HG03280 (cell line): ENCODE data around the gene CYP27A1.

Source experiments
- ATAC-seq: cut with Tn5 transposase; IDR thresholded peaks from one replicate; pipeline ENCODE4 v1.9.1; 2021; ENCODE audit warnings: mild to moderate bottlenecking, moderate library complexity; ENCODE audit not compliant: unreplicated experiment

CYP27A1 gene

GRCh38 chr2:218809515-218809914 is 27.6 kb downstream of the CYP27A1 start:
- ATAC-seq, result no peak

GRCh38 chr2:218810256-218810655 is 28.3 kb downstream of the CYP27A1 start:
- no peak for ATAC-seq

DNA sequence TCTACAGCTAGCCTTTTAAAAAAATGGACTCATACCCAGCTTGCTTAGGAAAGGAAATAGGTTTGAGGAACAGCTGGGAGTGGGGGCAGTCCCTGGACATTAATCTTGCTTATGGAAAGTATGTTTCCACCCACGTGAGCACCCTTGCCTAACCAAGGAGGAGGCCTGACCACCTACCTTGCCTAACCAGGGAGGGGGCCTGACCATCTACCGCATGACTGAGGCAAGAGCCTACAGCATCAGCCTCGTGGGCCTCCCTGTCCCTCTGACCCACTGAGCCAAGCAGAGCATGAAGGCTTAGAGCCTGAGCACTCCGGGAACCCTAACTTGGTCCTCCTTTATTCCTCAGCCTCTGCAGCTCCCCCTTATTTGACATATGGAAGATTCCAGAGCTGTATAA is 29.4 kb downstream of the CYP27A1 start:
- no peak for ATAC-seq

DNA sequence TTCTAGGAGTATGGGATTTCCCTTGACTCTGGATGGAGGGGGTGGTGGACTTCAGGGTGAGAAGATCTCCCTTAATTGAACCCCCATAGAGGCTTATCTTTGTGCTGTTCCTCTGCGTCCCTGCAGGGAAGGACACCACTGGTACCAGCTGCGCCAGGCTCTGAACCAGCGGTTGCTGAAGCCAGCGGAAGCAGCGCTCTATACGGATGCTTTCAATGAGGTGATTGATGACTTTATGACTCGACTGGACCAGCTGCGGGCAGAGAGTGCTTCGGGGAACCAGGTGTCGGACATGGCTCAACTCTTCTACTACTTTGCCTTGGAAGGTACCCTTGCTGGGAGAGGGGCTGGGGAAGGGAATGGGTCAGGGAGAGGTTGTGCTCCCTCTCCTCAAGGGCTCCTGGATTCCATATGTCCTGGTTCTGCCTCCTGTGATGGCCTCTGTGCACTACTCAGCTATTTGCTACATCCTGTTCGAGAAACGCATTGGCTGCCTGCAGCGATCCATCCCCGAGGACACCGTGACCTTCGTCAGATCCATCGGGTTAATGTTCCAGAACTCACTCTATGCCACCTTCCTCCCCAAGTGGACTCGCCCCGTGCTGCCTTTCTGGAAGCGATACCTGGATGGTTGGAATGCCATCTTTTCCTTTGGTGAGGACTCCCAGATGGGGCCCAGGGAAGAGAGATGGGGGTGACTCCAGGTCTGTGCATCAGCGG is 30.3 kb downstream of the CYP27A1 start:
- no peak for ATAC-seq

DNA sequence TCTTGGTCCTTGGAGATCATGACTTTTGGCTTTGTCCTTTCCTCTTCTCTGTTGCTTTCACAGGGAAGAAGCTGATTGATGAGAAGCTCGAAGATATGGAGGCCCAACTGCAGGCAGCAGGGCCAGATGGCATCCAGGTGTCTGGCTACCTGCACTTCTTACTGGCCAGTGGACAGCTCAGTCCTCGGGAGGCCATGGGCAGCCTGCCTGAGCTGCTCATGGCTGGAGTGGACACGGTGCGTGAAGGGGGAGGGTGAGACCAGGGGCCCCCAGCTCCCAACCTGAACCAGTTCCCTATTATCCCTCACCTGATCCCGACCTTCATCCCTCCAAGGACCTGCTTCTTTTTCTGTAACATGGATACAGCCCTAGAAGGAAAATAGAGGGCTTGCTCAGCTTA is 30.9 kb downstream of the CYP27A1 start:
- no peak for ATAC-seq

DNA sequence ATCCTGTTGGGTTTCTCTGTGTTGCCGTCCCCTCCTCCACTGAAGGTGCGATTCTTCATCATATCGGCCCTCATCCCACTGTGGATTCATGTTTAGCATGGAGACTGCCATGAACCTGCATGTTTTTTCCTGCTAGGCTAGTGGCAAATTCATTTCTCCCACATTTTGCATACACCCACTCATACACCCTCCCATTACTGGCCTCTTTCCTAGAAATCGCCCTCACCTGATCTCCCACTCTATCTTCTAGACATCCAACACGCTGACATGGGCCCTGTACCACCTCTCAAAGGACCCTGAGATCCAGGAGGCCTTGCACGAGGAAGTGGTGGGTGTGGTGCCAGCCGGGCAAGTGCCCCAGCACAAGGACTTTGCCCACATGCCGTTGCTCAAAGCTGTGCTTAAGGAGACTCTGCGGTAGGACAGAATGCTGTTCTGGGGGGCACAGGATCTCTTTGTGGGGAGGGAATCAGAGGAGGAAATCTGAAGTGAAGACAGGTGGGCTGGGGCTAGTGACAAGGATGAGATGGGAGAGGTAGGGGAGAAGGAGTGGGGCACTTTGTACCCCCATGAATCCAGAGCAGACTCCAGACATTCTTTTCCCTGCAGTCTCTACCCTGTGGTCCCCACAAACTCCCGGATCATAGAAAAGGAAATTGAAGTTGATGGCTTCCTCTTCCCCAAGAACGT is 32.0 kb downstream of the CYP27A1 start:
- ATAC-seq, result no peak

GRCh38 chr2:218814540-218815243 is 32.7 kb downstream of the CYP27A1 start:
- ATAC-seq, result no peak

GRCh38 chr2:218815244-218815637 is 33.3 kb downstream of the CYP27A1 start:
- ATAC-seq, result no peak

GRCh38 chr2:218815649-218816048 is 33.7 kb downstream of the CYP27A1 start:
- ATAC-seq, result no peak

DNA sequence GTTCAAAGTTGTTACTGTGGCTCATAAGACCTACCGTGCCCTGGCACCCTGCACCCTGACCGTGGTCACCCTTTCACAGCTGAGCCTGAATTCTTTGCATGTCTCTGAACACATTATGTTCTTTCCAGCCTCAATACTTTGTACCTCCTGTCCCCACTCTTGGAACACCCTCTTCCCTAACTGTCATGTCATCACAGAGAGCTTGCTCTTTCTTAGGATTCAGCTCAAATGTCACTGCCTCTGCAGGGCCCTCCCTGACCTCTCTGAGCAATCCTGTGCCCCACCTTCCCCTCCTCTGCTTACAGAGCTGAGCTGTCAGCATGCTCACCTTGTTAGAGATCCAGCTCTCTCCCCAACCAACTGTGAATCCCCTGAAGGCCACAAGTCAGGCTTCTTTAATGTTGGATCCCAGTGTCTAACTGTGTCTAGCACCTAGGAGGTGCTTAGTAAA is 34.6 kb downstream of the CYP27A1 start:
- no peak for ATAC-seq

DNA sequence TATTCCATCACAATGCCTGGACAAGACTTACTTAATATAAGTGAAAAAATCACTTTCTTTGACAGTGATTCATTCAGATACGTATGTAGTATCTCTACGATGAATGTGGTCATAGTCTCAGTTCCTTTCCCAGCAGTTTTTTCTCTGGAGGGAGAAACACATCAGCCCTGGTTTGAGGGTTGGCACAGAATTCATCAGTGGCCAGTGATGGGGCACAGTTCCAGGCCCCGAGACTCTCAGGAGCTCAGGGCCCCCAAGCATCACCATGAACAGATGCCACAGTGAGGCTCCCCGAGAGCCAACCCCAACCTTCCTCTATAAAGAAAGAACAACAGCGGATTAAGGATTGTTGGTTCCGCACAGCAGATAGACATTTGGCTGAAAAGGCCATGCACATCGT is 37.1 kb downstream of the CYP27A1 start:
- ATAC-seq, result no peak

- no peak for ATAC-seq
Measured at GRCh38 chr2:218820746-218821369, 38.9 kb downstream of the CYP27A1 start.

- no peak for ATAC-seq
Measured at GRCh38 chr2:218821605-218822211, 39.8 kb downstream of the CYP27A1 start.

DNA sequence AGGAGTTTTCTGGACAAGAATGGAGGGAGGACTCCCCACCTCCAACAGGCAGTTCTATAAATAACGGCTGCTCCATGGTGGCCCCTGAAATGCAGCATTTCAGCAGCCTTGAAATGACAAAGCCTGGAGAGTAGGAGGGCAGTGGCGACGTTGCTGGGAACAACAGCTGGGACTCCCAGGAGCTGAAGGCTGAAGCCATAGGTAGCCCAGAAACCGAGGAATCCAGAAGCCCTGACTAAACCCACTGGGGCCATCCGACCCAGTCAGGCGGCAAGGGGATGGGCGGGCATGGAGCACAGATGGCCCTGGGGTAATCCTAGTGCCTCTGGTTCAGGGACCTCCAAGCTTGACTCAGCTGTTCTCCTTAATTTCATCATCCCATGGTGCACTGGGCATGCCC is 40.7 kb downstream of the CYP27A1 start:
- ATAC-seq, result no peak

- no peak for ATAC-seq
Measured at GRCh38 chr2:218823196-218823855, 41.4 kb downstream of the CYP27A1 start.

DNA sequence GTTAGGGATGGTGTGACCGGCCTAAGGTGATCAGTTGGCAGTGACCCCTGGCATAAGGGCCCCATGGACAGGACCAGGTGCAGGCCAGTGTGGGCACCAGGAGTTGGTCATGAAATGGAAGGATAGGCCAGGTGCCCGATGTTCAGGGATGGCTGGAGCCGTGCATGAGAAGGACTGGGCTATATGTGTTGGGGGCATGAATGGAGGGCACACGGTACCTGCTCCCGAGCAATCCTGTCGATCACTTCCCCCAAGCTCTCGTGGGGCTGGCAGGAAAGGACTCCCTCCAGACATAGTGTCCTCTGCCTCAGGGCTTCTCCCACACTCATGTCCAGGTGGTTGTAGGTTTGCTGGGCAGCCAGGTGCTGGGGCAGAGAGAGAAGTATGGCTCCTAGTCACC is 42.1 kb downstream of the CYP27A1 start:
- no peak for ATAC-seq

GRCh38 chr2:218826791-218827190 is 44.8 kb downstream of the CYP27A1 start:
- no peak for ATAC-seq

DNA sequence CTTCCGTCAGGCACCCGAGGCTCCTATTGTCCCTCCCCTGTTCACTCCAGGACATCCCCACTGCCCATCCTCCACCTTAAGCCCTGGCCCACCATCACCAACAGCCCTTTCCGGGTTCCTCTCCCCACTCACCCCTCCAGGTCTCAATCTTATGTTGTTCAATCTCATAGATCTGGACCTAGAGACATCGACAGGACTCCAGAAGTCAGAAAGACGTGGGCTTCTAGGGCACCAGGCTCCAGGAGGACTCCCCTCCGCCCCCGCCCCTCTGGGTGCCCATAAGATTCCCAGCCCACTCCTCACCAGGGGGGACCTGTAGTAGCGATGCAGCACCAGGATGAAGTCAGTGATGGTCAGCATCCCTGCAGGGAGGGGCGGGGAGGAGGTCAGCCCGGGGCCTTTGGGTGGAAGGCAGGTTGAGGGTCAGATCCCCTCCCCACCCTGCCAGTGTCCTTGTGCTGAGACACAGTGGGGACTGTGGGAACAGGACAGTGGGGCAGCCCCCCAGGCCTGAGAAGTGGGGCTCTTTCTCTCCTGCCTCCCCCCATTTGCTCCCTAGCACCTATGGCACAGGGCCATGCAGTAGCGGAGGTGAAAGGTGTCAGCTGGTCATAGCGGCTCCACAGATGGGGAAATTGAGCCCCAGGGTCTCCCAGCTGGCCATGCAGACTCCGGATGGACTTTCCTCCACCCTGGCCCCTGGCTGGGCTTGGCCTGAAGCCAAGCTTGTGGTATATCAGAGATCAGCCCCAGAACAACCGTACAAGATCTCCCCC is 45.9 kb downstream of the CYP27A1 start:
- ATAC-seq, result no peak

GRCh38 chr2:218828477-218828778 is 46.5 kb downstream of the CYP27A1 start:
- ATAC-seq, result no peak

DNA sequence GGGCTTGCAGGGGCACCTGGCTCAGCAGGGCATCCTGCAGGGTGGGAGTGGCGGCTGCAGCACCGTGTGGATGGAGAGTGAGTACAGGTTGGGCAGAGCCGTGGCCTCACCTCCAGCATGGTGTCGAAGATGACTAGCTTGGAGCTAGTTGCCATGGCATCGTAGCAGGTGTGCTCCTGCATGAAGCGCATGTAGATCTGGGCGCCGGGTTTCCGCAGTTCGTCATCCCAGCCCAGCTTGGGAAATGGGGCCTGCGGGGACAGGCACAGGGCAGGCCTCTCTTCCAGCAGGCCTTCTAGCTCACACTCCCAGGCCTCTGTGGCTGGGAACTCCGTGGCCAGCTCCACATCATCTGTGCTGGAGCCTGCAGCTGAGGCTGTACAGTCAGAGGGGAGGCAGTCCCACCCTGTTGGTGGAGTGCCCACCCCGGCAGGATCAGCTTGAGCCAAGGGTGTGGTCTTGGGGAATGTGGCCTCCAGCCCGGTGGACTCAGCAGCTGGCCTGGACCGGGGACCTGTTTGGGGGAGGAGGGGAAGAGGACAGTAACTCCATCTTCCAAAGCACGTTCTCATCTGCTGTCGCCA is 48.0 kb downstream of the CYP27A1 start:
- ATAC-seq, result no peak
